OCI-LY7 (cell line): ENCODE results near the gene GLI3. TPM values are rescaled to one million over a fixed set of nuclear protein-coding genes. Genes with fewer than 3 reads are reported as not detected.

Source experiments
- BruUV-seq: library from RNA; stranded (reverse); fragments of 400-500 nt; replicated peaks from 2 replicates; lab custom pipeline; 2021; lab: Mats Ljungman, UMichigan
- CTCF ChIA-PET: fragments of 300-600 bp; sonication (Branson Sonifier 250); formaldehyde crosslinking; loops from one replicate; lab custom pipeline; 2022; ENCODE audit warnings: antibody characterized with exemption; ENCODE audit not compliant: unreplicated experiment; lab: Charles Lee
- POLR2A ChIA-PET: fragments of 300-600 bp; sonication (Branson Sonifier 250); formaldehyde crosslinking; loops from one replicate; lab custom pipeline; 2022; ENCODE audit warnings: antibody characterized with exemption; lab: Charles Lee
- DNase-seq: peaks from one replicate; pipeline ENCODE4 v3.0.0-alpha.2; 2015; ENCODE audit warnings: low spot score
- H2AFZ ChIP-seq: fragments of 200-600 bp; sonication (generic), shearing (Covaris generic); 2 replicates; pipeline ENCODE4 v1.6.1; 2014; ENCODE audit warnings: mild to moderate bottlenecking, antibody characterized with exemption, low read length, moderate library complexity
- H3K27ac ChIP-seq: fragments of 200-600 bp; sonication (generic); 2 replicates; pipeline ENCODE4 v1.5.1; 2014; ENCODE audit warnings: mixed run types, low read depth, mild to moderate bottlenecking, moderate library complexity, low read length, inconsistent platforms; ENCODE audit not compliant: poor library complexity, severe bottlenecking
- H3K36me3 ChIP-seq: fragments of 200-600 bp; sonication (generic); 2 replicates; pipeline ENCODE4 v1.6.1; 2014; ENCODE audit warnings: mild to moderate bottlenecking, antibody characterized with exemption, low read length, moderate library complexity, mixed read lengths; ENCODE audit not compliant: insufficient read depth
- H3K4me1 ChIP-seq: fragments of 200-600 bp; sonication (generic); 2 replicates; pipeline ENCODE4 v1.5.1; 2014; ENCODE audit warnings: mild to moderate bottlenecking, low read length; ENCODE audit not compliant: insufficient read depth, poor library complexity, severe bottlenecking
- H3K4me2 ChIP-seq: fragments of 200-600 bp; sonication (generic); 2 replicates; pipeline ENCODE4 v1.6.1; 2014; ENCODE audit warnings: mild to moderate bottlenecking, low read length
- H3K4me3 ChIP-seq: fragments of 200-600 bp; sonication (generic); 2 replicates; pipeline ENCODE4 v1.5.1; 2014; ENCODE audit warnings: mild to moderate bottlenecking, low read depth, low read length; ENCODE audit not compliant: poor library complexity, severe bottlenecking
- H3K79me2 ChIP-seq: fragments of 200-600 bp; sonication (generic); 2 replicates; pipeline ENCODE4 v1.6.1; 2016; ENCODE audit warnings: low read depth, mild to moderate bottlenecking, low read length, moderate library complexity, mixed read lengths; ENCODE audit not compliant: insufficient read depth
- H3K9me2 ChIP-seq: fragments of 200-600 bp; sonication (generic); 2 replicates; pipeline ENCODE4 v1.6.1; 2016; ENCODE audit warnings: mild to moderate bottlenecking, low read length, mixed read lengths; ENCODE audit not compliant: insufficient read depth
- H3K9me3 ChIP-seq: fragments of 200-600 bp; sonication (generic); 2 replicates; pipeline ENCODE4 v1.6.1; 2014; ENCODE audit warnings: mild to moderate bottlenecking, mixed run types, low read length, mixed read lengths
- H4K20me1 ChIP-seq: fragments of 200-600 bp; sonication (generic); 2 replicates; pipeline ENCODE4 v1.6.1; 2014; ENCODE audit warnings: mild to moderate bottlenecking, antibody characterized with exemption, low read length, moderate library complexity, mixed read lengths; ENCODE audit not compliant: insufficient read depth
- EZH2phosphoT487 ChIP-seq: fragments of 200-600 bp; sonication (generic); IDR thresholded peaks from 2 replicates; pipeline ENCODE4 v1.6.1; 2018; ENCODE audit warnings: low read depth, borderline replicate concordance, mild to moderate bottlenecking, mixed run types, antibody characterized with exemption, low read length, moderate library complexity, mixed read lengths
- intact Hi-C: fragments of 100-400 bp; cut with micrococcal nuclease; formaldehyde crosslinking; loops from one replicate; pipeline ENCODE4 v1.10.0; 2022; ENCODE audit not compliant: unreplicated experiment
- total RNA-seq, 2 experiments: library from RNA; depleted of rRNA in 1 of 2; stranded (reverse); fragments of >200 nt in 1 of 2; shearing (Covaris generic) in 1 of 2; gene quantifications; 2 replicates each; pipeline ENCODE4 v1.2.3, GENCODE V29; 2014 to 2022
- TF ChIP-seq, protein P1 (sequence below): fragments of 200-600 bp; sonication (generic); conservative IDR thresholded peaks from 2 replicates; pipeline ENCODE4 v1.5.1; 2014; ENCODE audit warnings: mild to moderate bottlenecking, antibody characterized with exemption, low read length, moderate library complexity, mixed read lengths

GLI3 gene
- total RNA-seq, 2 experiments from 2014 or later: not detected

DNA sequence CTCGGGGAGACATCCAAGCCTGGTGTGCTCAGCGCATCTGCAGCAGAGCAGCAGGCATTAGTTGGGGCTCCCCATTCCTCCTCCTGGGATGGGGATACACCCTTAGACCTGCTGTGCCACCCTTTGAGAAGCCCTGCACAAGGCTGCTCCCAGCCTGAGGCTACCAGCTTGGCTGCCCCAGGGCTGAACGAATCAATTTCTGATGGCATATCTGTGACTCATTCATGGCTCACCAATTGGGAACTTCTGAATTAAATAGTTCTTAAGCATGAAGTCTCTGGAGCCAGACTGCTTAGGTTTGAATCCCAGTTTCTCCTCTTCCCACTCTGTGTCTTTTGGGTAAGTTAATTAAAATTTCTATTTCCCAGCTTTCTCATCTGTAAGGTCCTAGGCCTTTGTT lies 16.3 kb upstream of the GLI3 start:
- Histone ChIP-seq H3K4me3 (no peak overlapping the region), H2AFZ (no peak overlapping the region), H4K20me1 (no peaks in the 10 kb centered on the region), H3K9me3 (no peaks in the 10 kb centered on the region), H3K9me2 (no peaks in the 10 kb centered on the region), H3K27ac (no peak overlapping the region), H3K4me1 (no peaks in the 10 kb centered on the region), H3K4me2 (no peak overlapping the region), H3K79me2 (no peaks in the 10 kb centered on the region), H3K36me3 (no peaks in the 10 kb centered on the region)
- no TSS peak for BruUV-seq
- CTCF ChIA-PET: no interaction called here
- intact Hi-C loops: no loop called here
- TF ChIP-seq, protein P1, sequence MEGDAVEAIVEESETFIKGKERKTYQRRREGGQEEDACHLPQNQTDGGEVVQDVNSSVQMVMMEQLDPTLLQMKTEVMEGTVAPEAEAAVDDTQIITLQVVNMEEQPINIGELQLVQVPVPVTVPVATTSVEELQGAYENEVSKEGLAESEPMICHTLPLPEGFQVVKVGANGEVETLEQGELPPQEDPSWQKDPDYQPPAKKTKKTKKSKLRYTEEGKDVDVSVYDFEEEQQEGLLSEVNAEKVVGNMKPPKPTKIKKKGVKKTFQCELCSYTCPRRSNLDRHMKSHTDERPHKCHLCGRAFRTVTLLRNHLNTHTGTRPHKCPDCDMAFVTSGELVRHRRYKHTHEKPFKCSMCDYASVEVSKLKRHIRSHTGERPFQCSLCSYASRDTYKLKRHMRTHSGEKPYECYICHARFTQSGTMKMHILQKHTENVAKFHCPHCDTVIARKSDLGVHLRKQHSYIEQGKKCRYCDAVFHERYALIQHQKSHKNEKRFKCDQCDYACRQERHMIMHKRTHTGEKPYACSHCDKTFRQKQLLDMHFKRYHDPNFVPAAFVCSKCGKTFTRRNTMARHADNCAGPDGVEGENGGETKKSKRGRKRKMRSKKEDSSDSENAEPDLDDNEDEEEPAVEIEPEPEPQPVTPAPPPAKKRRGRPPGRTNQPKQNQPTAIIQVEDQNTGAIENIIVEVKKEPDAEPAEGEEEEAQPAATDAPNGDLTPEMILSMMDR: no peak
- TF ChIP-seq EZH2phosphoT487: no peak
- POLR2A ChIA-PET: no interaction called here
- DNase-seq: no peak

DNA sequence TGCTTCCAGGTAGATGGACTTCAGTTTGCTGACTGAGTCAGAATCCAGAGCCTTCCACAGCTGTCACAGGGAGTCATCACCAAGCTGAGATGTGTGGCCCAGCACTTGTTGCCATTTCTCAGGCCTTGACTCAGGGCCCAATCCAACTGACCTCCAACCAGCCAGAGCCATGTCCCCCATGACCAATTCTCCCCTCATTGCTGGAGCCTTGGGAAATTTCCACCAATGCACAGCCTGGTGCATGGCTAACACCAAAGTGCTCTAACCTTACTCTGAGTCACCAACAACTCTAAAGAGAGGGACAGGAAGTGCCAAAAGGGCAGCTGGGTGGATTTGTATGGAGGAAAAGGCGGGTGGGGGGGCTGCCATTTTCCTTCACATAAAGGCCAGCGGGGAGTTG lies 13.4 kb upstream of the GLI3 start:
- Histone ChIP-seq H3K79me2 (no peaks in the 10 kb centered on the region), H4K20me1 (no peaks in the 10 kb centered on the region), H3K4me2 (no peak overlapping the region), H2AFZ (no peak overlapping the region), H3K4me3 (no peak overlapping the region), H3K9me3 (no peaks in the 10 kb centered on the region), H3K36me3 (no peaks in the 10 kb centered on the region), H3K9me2 (no peaks in the 10 kb centered on the region), H3K27ac (no peak overlapping the region), H3K4me1 (no peaks in the 10 kb centered on the region)
- ChIA-PET POLR2A (interaction anchor here (0.5 kb wide), 1 partner anchor 36 kb away, joined by 4 read pairs; no protein-coding TSS in a partner anchor), CTCF (no interaction called here)
- BruUV-seq: no TSS peak
- no peak for DNase-seq
- no peak for TF ChIP-seq EZH2phosphoT487
- TF ChIP-seq, protein P1: no peak
- intact Hi-C loops: no loop called here

DNA sequence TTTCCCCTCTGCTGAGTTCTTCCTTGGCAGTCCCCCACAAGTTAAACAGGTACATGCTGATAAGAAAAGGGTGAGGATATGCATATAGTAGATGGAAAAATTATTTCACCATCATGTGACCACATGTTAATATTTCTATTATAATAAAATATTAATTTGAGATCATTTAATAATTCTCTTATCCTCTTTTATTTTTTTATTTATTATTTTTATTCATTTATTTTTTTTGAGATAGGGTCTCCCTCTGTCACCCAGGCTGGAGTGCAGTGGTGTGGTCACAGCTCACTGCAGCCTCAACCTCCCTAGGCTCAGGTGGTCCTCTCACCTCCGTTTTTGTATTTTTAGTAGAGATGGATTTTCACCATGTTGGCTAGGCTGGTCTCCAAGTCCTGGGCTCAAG lies 11.6 kb upstream of the GLI3 start:
- H2AFZ ChIP-seq: no peak overlapping the region
- DNase-seq: no peak
- ChIA-PET POLR2A (no interaction called here), CTCF (no interaction called here)
- no peaks in the 10 kb centered on the region for H3K9me3 ChIP-seq
- BruUV-seq: no TSS peak
- no peaks in the 10 kb centered on the region for H3K9me2 ChIP-seq
- no peaks in the 10 kb centered on the region for H3K4me1 ChIP-seq
- intact Hi-C loops: no loop called here
- no peak for TF ChIP-seq EZH2phosphoT487
- TF ChIP-seq, protein P1: no peak
- H4K20me1 ChIP-seq: no peaks in the 10 kb centered on the region
- H3K36me3 ChIP-seq: no peaks in the 10 kb centered on the region
- H3K4me2 ChIP-seq: no peak overlapping the region
- no peaks in the 10 kb centered on the region for H3K79me2 ChIP-seq
- no peak overlapping the region for H3K27ac ChIP-seq
- no peak overlapping the region for H3K4me3 ChIP-seq
